Fibroblast of lung (primary cell): Measurements from ENCODE around the gene CFAP74. TPM values are rescaled to one million over a fixed set of nuclear protein-coding genes. Genes with fewer than 3 reads are reported as not detected.
A peak's percentile ranks its signal among the peaks of the same experiment; 100 is the strongest.

Experiments used
- DNase-seq, 2 donors: peaks; one replicate each; pipeline versions ENCODE4 v3.0.0 to v3.0.0-alpha.2; 2010; ENCODE audit warnings: low read depth in 2 of 2
- H2AFZ ChIP-seq: 2 replicates; pipeline ENCODE4 v1.5.1; 2012; ENCODE audit warnings: low read length, control low read depth, inconsistent platforms
- H3K27ac ChIP-seq: 2 replicates; pipeline ENCODE4 v1.5.1; 2011; ENCODE audit warnings: low read length, control low read depth; ENCODE audit not compliant: insufficient read depth
- H3K27me3 ChIP-seq: 2 replicates; pipeline ENCODE4 v1.5.1; 2011; ENCODE audit warnings: mild to moderate bottlenecking, low read length; ENCODE audit not compliant: control insufficient read depth, insufficient read depth
- H3K36me3 ChIP-seq: 2 replicates; pipeline ENCODE4 v1.5.1; 2011; ENCODE audit warnings: low read length; ENCODE audit not compliant: control insufficient read depth, insufficient read depth
- H3K4me1 ChIP-seq: 2 replicates; pipeline ENCODE4 v1.5.1; 2011; ENCODE audit warnings: low read length; ENCODE audit not compliant: control insufficient read depth, insufficient read depth; ENCODE audit errors: extremely low read depth
- H3K4me2 ChIP-seq: 2 replicates; pipeline ENCODE4 v1.5.1; 2011; ENCODE audit warnings: low read length, control low read depth; ENCODE audit not compliant: insufficient read depth; ENCODE audit errors: extremely low read depth
- H3K4me3 ChIP-seq, 4 experiments: fragments of 200-600 bp in 1 of 4; sonication (generic) in 1 of 4; replicated peaks in 1 of 4; 2 replicates each; pipeline ENCODE4 v1.5.1; 2011 to 2016; ENCODE audit warnings: low read length in 4 of 4, low read depth in 3 of 4, mild to moderate bottlenecking in 3 of 4, control low read depth in 2 of 4, inconsistent platforms in 1 of 4, mixed read lengths in 1 of 4; ENCODE audit not compliant: insufficient read depth in 1 of 4; ENCODE audit errors: control extremely low read depth in 1 of 4
- H3K79me2 ChIP-seq: 2 replicates; pipeline ENCODE4 v1.5.1; 2012; ENCODE audit warnings: mild to moderate bottlenecking, low read length, inconsistent platforms; ENCODE audit not compliant: control insufficient read depth, insufficient read depth
- H3K9ac ChIP-seq: 2 replicates; pipeline ENCODE4 v1.5.1; 2011; ENCODE audit warnings: mild to moderate bottlenecking, low read length, control low read depth; ENCODE audit not compliant: insufficient read depth
- H3K9me3 ChIP-seq: 2 replicates; pipeline ENCODE4 v1.5.1; 2012; ENCODE audit warnings: low read depth, low read length; ENCODE audit not compliant: control insufficient read depth, insufficient read depth
- H4K20me1 ChIP-seq: 2 replicates; pipeline ENCODE4 v1.5.1; 2011; ENCODE audit warnings: low read length; ENCODE audit not compliant: control insufficient read depth, insufficient read depth; ENCODE audit errors: extremely low read depth
- CTCF ChIP-seq, 2 donors: IDR thresholded peaks in 1 of 2; conservative IDR thresholded peaks in 1 of 2; 1 replicate in 1 of 2; 2 replicates in 1 of 2; pipeline ENCODE4 v1.5.1; 2011 to 2012; ENCODE audit warnings: low read length in 2 of 2, control low read depth in 1 of 2, inconsistent platforms in 1 of 2, low read depth in 1 of 2, mild to moderate bottlenecking in 1 of 2
- EZH2 ChIP-seq: IDR thresholded peaks from 2 replicates; pipeline ENCODE4 v1.5.1; 2012; ENCODE audit warnings: low read length, control low read depth, mild to moderate bottlenecking; ENCODE audit errors: missing control alignments
- polyA plus RNA-seq, 2 donors: library from polyadenylated mRNA; depleted of rRNA in 1 of 2; stranded (reverse) in 1 of 2; unstranded in 1 of 2; fragments of >200 nt; gene quantifications; 2 replicates each; pipeline ENCODE4 v1.2.1, GENCODE V29; 2011 to 2012; ENCODE audit warnings: missing spikeins in 1 of 2
- total RNA-seq: library from RNA; depleted of rRNA; stranded (reverse); fragments of >200 nt; gene quantifications from 2 replicates; pipeline ENCODE4 v1.2.1, GENCODE V29; 2014

Gene CFAP74
- total and polyA plus RNA-seq, 2 donors (not counting 1 experiment from before 2014, with no cell fraction given) = not detected

DNA sequence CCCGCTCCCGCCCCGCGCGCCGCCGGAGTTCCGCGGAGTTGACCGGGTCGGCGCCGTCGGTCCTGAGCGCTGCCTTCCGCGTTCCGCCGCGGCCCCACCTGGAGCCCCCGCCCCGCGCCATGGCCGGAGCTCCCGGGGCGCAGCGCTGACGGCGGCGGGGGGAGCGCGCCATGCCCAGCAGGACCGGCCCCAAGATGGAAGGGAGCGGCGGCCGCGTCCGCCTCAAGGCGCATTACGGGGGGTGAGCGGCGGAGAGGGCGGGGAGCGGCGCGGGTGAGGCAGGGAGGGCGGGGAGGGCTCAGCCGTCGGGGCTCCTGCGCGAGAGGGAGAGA, 46.8 kb upstream of the CFAP74 start:
- DNase-seq = no peak
- Histone ChIP-seq H3K4me1 (no peaks in the 10 kb centered on the region), H3K4me3 (no peak overlapping the region), H3K9ac (no peak overlapping the region), H3K79me2 (no peaks in the 10 kb centered on the region), H4K20me1 (no peaks in the 10 kb centered on the region), H3K27ac (no peak overlapping the region), H3K36me3 (no peaks in the 10 kb centered on the region), H3K27me3 (peaks cover 25% of the 10 kb centered on the region), H3K9me3 (no peaks in the 10 kb centered on the region), H3K4me2 (no peak overlapping the region), H2AFZ (no peak overlapping the region)
- TF ChIP-seq CTCF (conservative IDR thresholded peaks at IDR 0.05 in 1 of 2, IDR thresholded peaks at IDR 0.05 in 1 of 2; ENCODE audit: low read depth in 1 of 2, low read length in 2 of 2) = no peak
- no peak for TF ChIP-seq EZH2

GRCh38 chr1:2049718-2050431, 46.3 kb upstream of the CFAP74 start, which contains the start of gene PRKCZ:
TSS of gene PRKCZ (plus strand) at chr1:2050411. CDS start at chr1:2050631, 220 bp downstream.
- H3K4me2 ChIP-seq = no peak within 1 kb of the TSS
- H3K4me3 ChIP-seq = no peak within 1 kb of the TSS
- H2AFZ ChIP-seq = no peak within 1 kb of the TSS

DNA sequence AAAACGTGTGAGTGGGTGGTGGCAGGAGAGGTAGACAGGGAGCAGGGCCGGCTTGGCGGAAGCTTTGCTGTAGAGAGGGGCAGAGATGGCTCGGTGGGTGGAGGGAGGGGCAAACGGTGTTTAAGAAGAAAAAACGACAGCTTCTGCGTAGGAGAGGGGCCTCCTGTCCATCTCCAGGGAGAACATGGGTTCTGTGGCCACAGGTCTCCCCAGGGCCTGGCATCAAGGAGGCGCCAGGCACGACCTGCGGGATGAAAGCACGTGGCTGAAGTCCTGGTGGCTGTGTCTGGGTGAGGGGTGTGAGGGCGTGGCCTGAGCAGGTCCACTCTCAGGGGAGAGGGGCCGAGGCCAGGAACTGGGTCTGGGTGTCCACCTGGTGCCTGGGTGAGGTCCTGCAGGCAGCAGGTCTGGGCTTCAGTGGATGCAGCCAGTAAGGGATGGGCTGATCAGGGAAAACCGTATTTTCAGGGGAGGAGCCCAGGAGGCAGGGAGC, 45.7 kb upstream of the CFAP74 start:
- no peak for TF ChIP-seq EZH2
- TF ChIP-seq CTCF (conservative IDR thresholded peaks at IDR 0.05 in 1 of 2, IDR thresholded peaks at IDR 0.05 in 1 of 2; ENCODE audit: low read depth in 1 of 2, low read length in 2 of 2) = peak in 1 of 2 donors; percentile 23
- DNase-seq = no peak
- Histone ChIP-seq H3K27ac (no peak overlapping the region), H3K79me2 (no peaks in the 10 kb centered on the region), H3K36me3 (no peaks in the 10 kb centered on the region), H3K9ac (no peak overlapping the region), H3K27me3 (peaks cover 27% of the 10 kb centered on the region), H3K4me1 (no peaks in the 10 kb centered on the region), H3K9me3 (no peaks in the 10 kb centered on the region), H4K20me1 (no peaks in the 10 kb centered on the region), H3K4me3 (no peak overlapping the region), H3K4me2 (no peak overlapping the region), H2AFZ (no peak overlapping the region)

More at GRCh38 chr1:2049718-2050431, 46.3 kb upstream of the CFAP74 start, which contains the start of gene PRKCZ:
- DNase-seq = peak in 1 of 2 donors; percentile 21
- Histone ChIP-seq H4K20me1 (no peaks in the 10 kb centered on the region), H3K27ac (no peak within 1 kb of the TSS), H3K36me3 (no peaks in the 10 kb centered on the region), H3K79me2 (no peaks in the 10 kb centered on the region), H3K9me3 (no peaks in the 10 kb centered on the region), H3K9ac (no peak within 1 kb of the TSS), H3K27me3 (peaks cover 27% of the 10 kb centered on the region), H3K4me1 (no peaks in the 10 kb centered on the region)
- TF ChIP-seq EZH2 (peak; percentile 90), CTCF (conservative IDR thresholded peaks at IDR 0.05 in 1 of 2, IDR thresholded peaks at IDR 0.05 in 1 of 2; ENCODE audit: low read depth in 1 of 2, low read length in 2 of 2) (no peak)
